Ramos (cell line): Measurements from ENCODE around the gene AAGAB.
"Not testable (repeated sequence)": the region's sequence is repeated elsewhere in the genome, so short reads cannot be mapped to it uniquely, and the experiment has no call there.

Experiments
- in situ Hi-C: fragments of 300-500 bp; cut with MboI; formaldehyde crosslinking; loops from one replicate; pipeline ENCODE4 v1.14.3; 2022; ENCODE audit warnings: low sequenced_read_pairs; ENCODE audit not compliant: unreplicated experiment

Gene AAGAB, protein sequence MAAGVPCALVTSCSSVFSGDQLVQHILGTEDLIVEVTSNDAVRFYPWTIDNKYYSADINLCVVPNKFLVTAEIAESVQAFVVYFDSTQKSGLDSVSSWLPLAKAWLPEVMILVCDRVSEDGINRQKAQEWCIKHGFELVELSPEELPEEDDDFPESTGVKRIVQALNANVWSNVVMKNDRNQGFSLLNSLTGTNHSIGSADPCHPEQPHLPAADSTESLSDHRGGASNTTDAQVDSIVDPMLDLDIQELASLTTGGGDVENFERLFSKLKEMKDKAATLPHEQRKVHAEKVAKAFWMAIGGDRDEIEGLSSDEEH

DNA sequence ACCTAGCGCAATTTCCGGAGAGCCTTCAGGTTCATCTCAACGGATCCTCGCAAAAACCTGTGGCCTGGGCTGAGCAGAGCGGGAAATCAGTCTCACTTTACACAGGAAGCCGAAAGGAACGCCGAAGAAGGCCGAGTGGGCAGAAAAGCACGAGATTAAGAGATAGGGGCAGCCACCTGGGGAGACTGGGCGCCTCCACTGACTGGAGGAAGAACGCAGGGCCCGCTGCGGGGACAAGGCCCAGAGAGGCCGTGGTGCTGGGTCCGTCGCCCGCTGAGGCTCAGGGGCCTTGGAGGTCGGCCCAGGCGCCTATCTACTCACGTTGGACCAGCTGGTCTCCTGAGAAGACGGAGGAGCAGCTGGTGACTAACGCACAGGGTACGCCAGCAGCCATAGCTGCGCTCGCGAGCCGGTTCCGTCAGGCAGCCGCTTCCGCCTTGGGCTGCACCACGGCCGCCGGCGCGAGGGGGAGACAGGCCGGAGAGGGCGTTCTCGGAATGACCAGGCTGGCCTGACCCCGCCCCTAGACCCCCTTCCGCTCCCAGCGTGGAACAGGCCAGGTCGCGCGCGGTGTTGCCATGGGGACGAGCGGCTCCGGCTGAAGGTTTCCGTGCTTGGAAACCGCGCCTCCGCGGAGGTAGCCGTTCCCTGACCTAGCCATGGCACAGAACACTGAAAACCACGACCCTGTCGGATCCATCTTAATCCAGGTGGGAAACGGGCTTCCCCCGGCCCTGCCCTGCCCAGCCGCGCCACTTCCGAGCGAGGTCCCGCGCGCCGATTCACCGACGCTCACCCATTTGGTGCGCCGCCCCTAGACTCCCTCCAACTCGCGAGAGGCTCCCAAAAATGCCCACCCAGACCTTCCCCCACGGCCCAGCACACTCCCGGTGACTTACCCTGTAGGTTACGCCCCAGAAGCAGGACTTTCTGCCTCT is at the start of gene AAGAB, which contains the start of gene IQCH:
TSS of gene AAGAB (minus strand) at position 424 of the 938 bp plus-strand sequence. CDS start at position 394, 30 bp downstream.
TSS of gene IQCH (plus strand) at position 549 of the 938 bp plus-strand sequence. CDS start at position 660, 111 bp downstream.
- in situ Hi-C loops: no loop called here

DNA sequence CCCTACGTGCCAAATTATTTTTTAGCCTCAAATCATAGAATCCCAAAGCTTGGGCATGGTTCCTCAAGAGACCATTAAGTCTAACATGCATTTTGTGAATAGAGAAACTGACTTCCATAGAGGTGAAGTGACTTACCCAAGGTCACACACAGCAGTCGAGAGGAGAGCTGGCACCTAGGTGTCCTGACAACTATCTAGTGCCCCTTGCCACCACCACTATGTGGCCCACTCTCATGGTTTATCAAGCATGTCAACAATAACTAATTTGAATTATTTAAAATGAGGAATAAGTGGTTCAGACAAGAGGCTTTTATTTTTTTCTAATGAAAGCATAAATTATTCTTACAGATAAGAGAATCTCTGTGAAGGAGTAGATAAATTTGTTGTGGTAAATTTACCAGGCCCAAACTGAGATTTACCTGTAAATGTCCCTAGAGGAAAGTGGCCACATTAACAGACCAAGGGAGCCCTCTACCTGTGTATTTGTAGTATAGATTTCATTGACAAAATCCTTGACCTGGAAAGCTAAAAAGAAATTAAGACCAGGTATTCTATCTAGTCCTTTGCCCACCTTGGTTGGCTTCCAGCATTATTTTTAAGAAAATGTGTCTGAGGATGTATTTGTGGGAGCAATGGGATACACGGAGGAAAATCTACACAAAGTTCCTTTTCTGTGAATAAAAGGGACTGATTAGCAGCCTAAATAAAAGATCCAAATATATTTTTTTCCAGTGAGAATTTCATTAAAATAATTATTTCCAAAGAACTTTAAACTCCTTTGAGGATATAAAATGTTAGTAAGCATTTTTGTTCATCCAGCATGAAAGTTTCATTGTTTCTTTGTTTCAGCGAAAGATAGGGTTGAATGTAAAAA is 49.3 kb upstream of the AAGAB start:
- in situ Hi-C loops: loop anchor here (5.0 kb wide), 1 partner anchor 356 kb away; no protein-coding TSS in a partner anchor

DNA sequence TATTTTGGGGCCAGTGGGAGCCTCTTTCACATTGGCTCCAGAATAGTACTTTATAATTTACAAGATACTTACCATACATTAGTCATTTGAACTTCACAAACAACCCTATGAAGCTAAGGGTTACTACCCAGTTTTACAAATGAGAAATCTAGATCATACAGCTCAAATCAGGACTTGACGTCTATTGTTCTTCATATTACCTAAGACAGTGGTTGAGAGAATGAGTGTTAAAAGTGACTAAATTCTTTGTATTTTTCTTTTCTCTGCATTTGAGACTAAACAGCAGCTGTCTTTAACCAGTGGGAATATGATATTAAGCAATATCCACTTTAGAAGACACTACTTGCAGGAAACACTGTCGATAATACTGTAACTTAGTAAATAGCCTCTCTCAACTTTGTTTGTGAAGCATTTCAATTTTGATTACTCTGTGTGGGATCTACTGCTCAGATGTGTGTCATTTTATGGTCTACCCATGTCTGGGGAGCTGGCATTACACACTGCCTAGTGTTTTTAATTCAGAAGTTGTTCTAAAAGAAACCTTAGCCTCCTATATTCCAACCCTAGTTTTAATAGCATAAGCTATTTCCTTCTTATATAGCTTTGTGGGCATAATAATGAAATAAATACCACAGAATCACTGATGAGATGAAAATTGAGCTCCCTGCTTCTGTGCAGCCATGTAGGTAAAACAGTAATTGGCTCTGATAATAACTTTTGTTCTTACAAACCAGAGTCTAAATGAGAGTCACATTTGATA is 46.0 kb upstream of the AAGAB start:
- in situ Hi-C loops: loop anchor here (5.0 kb wide), 1 partner anchor 353 kb away; no protein-coding TSS in a partner anchor

GRCh38 chr15:67296684-67297083 is 42.2 kb upstream of the AAGAB start:
- in situ Hi-C loops: no loop called here

- in situ Hi-C loops: no loop called here
Measured at GRCh38 chr15:67296188-67296587, 41.7 kb upstream of the AAGAB start.

DNA sequence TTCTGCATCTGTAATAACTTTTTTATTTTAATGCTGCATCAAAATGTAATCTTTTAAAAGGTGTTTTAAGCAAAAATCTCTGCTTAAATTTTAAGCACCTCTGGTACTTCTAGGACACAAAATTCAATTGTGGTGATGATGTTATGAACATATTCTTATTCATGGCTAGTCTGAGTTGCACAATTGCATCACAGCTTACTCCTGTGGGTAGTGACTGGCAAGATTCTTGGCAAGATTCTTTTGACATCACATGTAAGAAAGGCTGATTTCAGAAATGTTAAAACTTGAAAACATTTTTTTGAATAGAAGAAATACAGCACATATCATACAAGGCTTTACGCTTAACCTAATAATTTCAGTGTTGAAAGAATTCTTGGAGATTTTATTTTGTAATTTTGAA is 35.9 kb upstream of the AAGAB start:
- in situ Hi-C loops: no loop called here

- in situ Hi-C loops: not testable (repeated sequence)
Measured at GRCh38 chr15:67286400-67286799, 31.9 kb upstream of the AAGAB start.

- in situ Hi-C loops: not testable (repeated sequence)
Measured at GRCh38 chr15:67285625-67286024, 31.2 kb upstream of the AAGAB start.

DNA sequence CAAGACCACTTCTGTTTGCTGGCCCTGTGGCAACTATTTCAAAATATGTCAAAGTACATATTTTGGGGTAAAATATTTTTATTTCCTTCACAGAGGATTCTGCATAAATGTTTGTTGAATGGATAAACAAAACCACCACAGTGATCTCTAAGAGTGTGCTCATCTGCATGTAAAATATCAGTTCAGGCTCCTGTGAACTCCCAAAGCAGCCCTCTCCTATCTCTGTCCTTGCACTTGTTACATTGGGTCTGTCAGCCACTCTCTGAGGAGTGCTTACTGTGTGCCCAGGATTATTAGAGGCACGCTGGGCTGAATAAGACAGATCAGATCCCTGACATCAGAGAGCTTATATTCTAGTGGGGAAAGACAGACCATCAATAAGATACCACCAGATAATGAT is 27.3 kb upstream of the AAGAB start:
- in situ Hi-C loops: no loop called here

DNA sequence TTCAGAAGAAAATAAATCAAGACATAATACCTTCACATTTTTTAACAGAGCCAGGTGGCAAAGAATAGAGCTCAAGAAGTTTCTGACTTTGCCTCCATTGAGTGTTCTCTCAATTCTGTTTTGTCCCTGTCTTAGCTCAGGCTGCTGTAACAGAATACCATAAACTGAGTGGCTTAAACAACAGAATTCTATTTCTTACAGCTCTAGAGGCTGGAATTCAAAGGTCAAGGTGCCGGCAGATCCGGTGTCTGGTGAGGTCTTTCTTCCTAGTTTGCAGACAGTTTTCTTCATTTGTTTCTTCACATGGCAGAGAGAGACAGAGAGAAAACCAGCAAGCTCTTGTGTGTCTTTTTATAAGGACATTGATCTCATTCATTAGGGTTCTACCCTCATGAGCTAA is 25.8 kb upstream of the AAGAB start:
- in situ Hi-C loops: no loop called here

DNA sequence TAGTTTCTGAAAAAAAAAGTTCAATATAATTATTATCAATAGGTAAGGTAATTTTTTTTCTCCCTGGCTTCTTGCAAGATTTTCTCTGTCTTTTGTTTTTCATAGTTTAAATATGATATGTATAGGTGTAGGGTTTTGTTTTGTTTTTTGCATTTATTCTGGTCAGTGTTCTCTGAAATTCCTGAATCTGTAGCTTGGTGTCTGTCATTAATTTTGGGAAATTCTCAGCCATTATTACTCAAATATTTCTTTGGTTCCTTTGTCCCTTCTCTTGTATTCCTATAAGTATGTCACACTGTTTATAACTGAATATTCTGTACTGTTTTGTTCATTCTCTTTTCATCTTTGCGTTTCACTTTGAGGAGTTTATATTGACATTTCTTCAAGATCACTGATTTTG is 22.2 kb upstream of the AAGAB start:
- in situ Hi-C loops: no loop called here

GRCh38 chr15:67274236-67274635 is 19.8 kb upstream of the AAGAB start:
- in situ Hi-C loops: no loop called here

- in situ Hi-C loops: no loop called here
Measured at GRCh38 chr15:67267951-67268941, 13.8 kb upstream of the AAGAB start.

DNA sequence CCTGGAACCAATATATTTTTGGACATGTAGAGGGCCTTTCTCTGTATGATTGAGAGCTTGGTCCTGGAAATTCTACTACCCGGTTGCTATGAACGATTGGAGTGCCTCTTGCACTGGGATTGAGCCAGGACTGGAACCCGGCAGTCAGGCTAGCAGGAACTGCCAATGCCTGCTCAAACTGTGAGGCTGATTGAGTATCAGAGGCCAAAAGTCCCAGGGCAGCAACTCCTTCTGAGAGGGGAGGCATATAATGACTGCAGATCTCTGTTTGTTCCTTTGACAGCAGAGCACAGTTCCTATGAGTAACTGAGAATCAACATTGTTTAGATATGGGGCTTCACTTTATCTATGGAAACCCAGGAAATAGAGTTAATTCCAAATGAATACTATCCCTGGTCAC is 13.0 kb upstream of the AAGAB start:
- in situ Hi-C loops: no loop called here

DNA sequence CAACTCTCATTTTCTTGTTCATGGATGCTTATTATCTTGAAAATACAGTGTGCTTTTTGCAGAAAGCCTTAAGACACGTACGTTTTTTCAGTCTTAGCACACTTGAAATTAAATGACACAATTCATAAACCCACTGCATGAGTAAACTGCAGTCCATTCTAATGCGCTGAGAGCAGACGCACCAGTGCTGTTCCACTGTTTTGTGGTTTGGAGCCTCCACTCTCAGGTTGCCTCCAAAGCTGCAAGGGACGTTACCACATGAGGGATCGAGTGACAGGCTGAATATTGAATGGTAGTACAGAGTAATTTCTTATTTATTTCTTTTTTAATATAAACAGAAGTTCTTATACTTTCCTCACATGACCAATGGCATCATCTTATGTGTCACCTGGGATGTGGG is 12.4 kb upstream of the AAGAB start:
- in situ Hi-C loops: no loop called here

DNA sequence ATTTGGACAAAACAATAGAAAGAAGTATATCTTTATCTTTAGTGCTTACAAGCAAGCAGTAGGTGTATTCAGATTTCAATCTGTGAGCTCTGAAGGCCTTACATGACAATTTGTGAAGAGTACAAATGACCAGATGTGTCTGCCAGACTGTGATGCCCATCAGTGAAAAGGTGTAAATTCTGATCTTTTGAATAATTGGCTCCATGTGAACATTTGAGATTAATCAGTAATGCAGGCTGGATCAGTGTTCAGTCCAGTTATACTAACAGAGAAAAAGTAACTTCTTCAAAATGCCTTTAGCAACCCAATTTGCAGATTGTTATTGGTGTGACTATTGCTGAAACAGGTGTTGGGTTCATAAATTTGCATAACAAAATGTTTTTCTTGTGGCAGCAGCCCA is 5.3 kb upstream of the AAGAB start:
- in situ Hi-C loops: no loop called here

DNA sequence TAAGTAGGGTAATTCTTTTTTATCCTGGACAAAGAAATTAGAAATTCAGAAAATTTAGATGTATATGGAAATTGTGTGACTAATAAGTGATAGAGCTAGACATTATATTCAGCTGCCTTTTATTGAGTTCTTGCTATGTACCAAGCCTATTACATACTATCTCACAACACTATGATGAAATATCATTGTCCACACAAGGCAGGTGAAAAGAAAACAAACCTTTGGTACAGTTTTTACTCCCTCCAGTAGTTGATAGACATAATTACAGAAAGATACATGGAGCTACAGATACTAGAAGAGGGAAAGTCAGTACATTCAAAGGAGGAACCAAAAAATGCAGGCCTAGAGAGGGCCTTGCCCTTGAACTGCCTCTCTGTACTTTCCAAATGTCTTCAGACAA is 4.9 kb upstream of the AAGAB start:
- in situ Hi-C loops: no loop called here

DNA sequence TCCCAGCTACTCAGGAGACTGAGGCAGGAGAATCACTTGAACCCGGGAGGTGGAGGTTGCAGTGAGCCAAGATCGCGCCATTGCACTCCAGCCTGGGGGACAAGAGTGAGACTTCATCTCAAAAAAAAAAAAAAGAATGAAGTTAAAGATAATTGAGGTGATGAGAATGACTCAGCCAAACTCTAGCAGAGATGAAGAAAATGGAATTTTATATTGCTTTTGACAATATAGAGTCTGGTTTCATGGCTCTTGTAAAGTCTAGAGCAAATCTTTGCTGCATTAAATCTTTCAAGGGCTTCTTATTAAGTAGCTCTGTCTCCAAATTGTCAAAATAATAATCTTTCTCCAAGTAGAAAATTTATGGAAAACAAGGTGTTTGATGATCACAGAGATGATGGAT is 4.0 kb upstream of the AAGAB start:
- in situ Hi-C loops: not testable (repeated sequence)
